A549 (cell line): ENCODE results near the gene MTCL1.

Experiments used
- EP300 ChIP-seq, 2 experiments: fragments of >200 bp; sonication (Bioruptor Twin); formaldehyde crosslinking; IDR thresholded peaks; 2 replicates in 1 of 2; 3 replicates in 1 of 2; pipeline ENCODE4 v1.6.1; 2016 to 2017
- FOSB ChIP-seq: fragments of 250-450 bp; sonication (Bioruptor Pico); IDR thresholded peaks from 2 replicates; pipeline ENCODE4 v1.5.0; 2020; ENCODE audit warnings: mild to moderate bottlenecking, moderate library complexity
- GATA3 ChIP-seq: IDR thresholded peaks from 2 replicates; pipeline ENCODE4 v1.6.1; 2012; ENCODE audit warnings: borderline replicate concordance
- JUN ChIP-seq, 2 experiments: fragments of >200 bp; sonication (Bioruptor Twin); formaldehyde crosslinking; IDR thresholded peaks; 2 replicates in 1 of 2; 3 replicates in 1 of 2; pipeline ENCODE4 v1.6.1; 2016 to 2017
- JUNB ChIP-seq: fragments of >200 bp; sonication (Bioruptor Twin); formaldehyde crosslinking; IDR thresholded peaks from 2 replicates; pipeline ENCODE4 v1.6.1; 2016
- POLR2A ChIP-seq: IDR thresholded peaks from 2 replicates; pipeline ENCODE4 v1.6.1; 2012; ENCODE audit warnings: mild to moderate bottlenecking, low read length
- RNF2 ChIP-seq: fragments of 200-600 bp; sonication (generic); IDR thresholded peaks from 2 replicates; pipeline ENCODE4 v1.6.1; 2016; ENCODE audit warnings: low read depth, mild to moderate bottlenecking, antibody characterized with exemption, moderate library complexity, borderline replicate concordance
- TF ChIP-seq, protein P1 (sequence below): fragments of >200 bp; sonication (Bioruptor Twin); formaldehyde crosslinking; IDR thresholded peaks from 3 replicates; pipeline ENCODE4 v1.5.1; 2016

DNA sequence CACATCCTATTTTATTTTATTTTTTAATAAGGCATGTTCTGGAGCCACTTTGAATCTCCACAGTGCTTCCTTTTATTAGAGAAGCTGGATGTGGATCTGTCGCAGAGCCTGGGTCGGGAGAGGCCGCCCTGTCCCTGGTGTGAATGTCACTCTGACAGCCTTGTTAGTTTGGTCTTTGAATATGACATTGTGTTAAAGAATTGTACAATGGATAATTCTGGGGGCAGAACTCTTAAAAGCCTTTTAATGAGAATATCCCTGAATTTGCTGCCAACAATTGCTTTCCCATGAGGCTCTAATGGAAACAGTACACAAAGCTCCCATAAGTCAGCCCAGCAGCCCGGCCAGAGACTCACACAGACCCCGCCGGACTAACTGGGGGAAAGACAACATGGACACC is 82.4 kb downstream of the MTCL1 start:
- TF ChIP-seq, protein P1, sequence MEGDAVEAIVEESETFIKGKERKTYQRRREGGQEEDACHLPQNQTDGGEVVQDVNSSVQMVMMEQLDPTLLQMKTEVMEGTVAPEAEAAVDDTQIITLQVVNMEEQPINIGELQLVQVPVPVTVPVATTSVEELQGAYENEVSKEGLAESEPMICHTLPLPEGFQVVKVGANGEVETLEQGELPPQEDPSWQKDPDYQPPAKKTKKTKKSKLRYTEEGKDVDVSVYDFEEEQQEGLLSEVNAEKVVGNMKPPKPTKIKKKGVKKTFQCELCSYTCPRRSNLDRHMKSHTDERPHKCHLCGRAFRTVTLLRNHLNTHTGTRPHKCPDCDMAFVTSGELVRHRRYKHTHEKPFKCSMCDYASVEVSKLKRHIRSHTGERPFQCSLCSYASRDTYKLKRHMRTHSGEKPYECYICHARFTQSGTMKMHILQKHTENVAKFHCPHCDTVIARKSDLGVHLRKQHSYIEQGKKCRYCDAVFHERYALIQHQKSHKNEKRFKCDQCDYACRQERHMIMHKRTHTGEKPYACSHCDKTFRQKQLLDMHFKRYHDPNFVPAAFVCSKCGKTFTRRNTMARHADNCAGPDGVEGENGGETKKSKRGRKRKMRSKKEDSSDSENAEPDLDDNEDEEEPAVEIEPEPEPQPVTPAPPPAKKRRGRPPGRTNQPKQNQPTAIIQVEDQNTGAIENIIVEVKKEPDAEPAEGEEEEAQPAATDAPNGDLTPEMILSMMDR = no peak
- no peak for TF ChIP-seq RNF2
- no peak for TF ChIP-seq POLR2A
- TF ChIP-seq FOSB = no peak
- TF ChIP-seq JUN (IDR thresholded peaks at IDR 0.05) = no peak
- no peak for TF ChIP-seq GATA3
- no peak for TF ChIP-seq EP300 (IDR thresholded peaks at IDR 0.05)
- no peak for TF ChIP-seq JUNB
